Psoas muscle (tissue), 8 donors: ENCODE data around the gene PPP6R2. TPM values are rescaled to one million over a fixed set of nuclear protein-coding genes. Genes with fewer than 3 reads are reported as not detected.

ENCODE experiments used
- ATAC-seq, 4 donors: fragments of 200-7000 bp; cut with Tn5 transposase; one replicate each; pipeline ENCODE4 v1.9.1; 2020; ENCODE audit warnings: moderate library complexity in 3 of 4, mild to moderate bottlenecking in 2 of 4
- DNase-seq, 2 donors: peaks; one replicate each; pipeline ENCODE4 v3.0.0-alpha.2; 2020
- H3K27ac ChIP-seq: fragments of 200-600 bp; one replicate; pipeline ENCODE4 v1.8.0; 2022
- H3K27me3 ChIP-seq, 3 donors: fragments of 200-600 bp in 1 of 3; one replicate each; pipeline versions ENCODE4 v1.6.1 to v1.8.0; 2013 to 2022; ENCODE audit warnings: low read length in 2 of 3, mild to moderate bottlenecking in 2 of 3, moderate library complexity in 1 of 3; ENCODE audit not compliant: insufficient read depth in 3 of 3
- H3K36me3 ChIP-seq, 2 donors: fragments of 200-600 bp in 1 of 2; one replicate each; pipeline versions ENCODE4 v1.6.1 to v1.8.0; 2013 to 2022; ENCODE audit warnings: low read depth in 1 of 2, mild to moderate bottlenecking in 1 of 2, moderate library complexity in 1 of 2; ENCODE audit not compliant: insufficient read depth in 1 of 2
- H3K4me1 ChIP-seq: fragments of 200-600 bp; one replicate; pipeline ENCODE4 v1.8.0; 2022
- H3K4me3 ChIP-seq: fragments of 200-600 bp; one replicate; pipeline ENCODE4 v1.8.0; 2022; ENCODE audit warnings: mild to moderate bottlenecking
- H3K9me3 ChIP-seq: fragments of 200-600 bp; one replicate; pipeline ENCODE4 v1.8.0; 2022
- CTCF ChIP-seq: fragments of 200-600 bp; IDR thresholded peaks from one replicate; pipeline ENCODE4 v1.8.0; 2022; ENCODE audit warnings: antibody characterized with exemption
- WGBS, 3 donors: extraction: QIAGEN DNeasy Blood & Tissue Kit; methylation state at CpG; one replicate each; pipeline versions ENCODE4 v1.1.6 to v1.1.7; 2013; 5-methylcytosine and 5-hydroxymethylcytosine counted together
- intact Hi-C, 2 donors: fragments of 100-400 bp; cut with DNase I; formaldehyde crosslinking; loops; one replicate each; pipeline versions ENCODE4 v1.11.0 to v1.14.2; 2022
- polyA plus RNA-seq, 3 donors: library from polyadenylated mRNA; stranded (reverse); fragments of 200-250 nt; gene quantifications; one replicate each; pipeline ENCODE4 v1.2.3, GENCODE V29; 2013
- total RNA-seq, 4 donors: library from RNA; stranded (reverse); fragmentation: NEBNext Ultra II Directional in 2 of 4; extraction: Animal tissue kit (Norgen Biotek cat#: 25700) in 2 of 4; gene quantifications; one replicate each; pipeline versions ENCODE4 v1.2.1 to v1.2.4, GENCODE V29; 2021 to 2023
- donor health status: healthy with polysubstance abuse.
- donor health status: DM: no; HTN: no; CAD: no; lungs with moderate emphysema.
- donor health status: Bipolar disorder and iron deficiency.
- donor health status: healthy.
- donor health status: DM: yes; HTN: yes; CAD: no.
- donor health status: DM: no; HTN: no; CAD: no.
- donor health status: DM: no; HTN: no; CAD: no.
- donor health status: DM: yes; HTN: yes; CAD: no.

PPP6R2 gene
- total and polyA plus RNA-seq, 7 donors = 31.6 to 48.2 (median 41.6) TPM

- no peak for ATAC-seq
- 84 to 89% (median 85%) methylated on average over 8 of the region's 8 CpGs for WGBS, 3 donors
- Histone ChIP-seq H3K27ac (no peak overlapping the region), H3K4me3 (no peak overlapping the region), H3K9me3 (no peaks in the 10 kb centered on the region), H3K4me1 (peaks cover 48% of the 10 kb centered on the region), H3K27me3 (no peaks in the 10 kb centered on the region), H3K36me3 (peaks cover 1 to 41% of the 10 kb centered on the region in 2 donors)
- intact Hi-C loops = no loop called here
- DNase-seq = no peak
- no peak for TF ChIP-seq CTCF
These were observed 125.5 kb downstream of the PPP6R2 start for GRCh38 chr22:50468626-50469025.

DNA sequence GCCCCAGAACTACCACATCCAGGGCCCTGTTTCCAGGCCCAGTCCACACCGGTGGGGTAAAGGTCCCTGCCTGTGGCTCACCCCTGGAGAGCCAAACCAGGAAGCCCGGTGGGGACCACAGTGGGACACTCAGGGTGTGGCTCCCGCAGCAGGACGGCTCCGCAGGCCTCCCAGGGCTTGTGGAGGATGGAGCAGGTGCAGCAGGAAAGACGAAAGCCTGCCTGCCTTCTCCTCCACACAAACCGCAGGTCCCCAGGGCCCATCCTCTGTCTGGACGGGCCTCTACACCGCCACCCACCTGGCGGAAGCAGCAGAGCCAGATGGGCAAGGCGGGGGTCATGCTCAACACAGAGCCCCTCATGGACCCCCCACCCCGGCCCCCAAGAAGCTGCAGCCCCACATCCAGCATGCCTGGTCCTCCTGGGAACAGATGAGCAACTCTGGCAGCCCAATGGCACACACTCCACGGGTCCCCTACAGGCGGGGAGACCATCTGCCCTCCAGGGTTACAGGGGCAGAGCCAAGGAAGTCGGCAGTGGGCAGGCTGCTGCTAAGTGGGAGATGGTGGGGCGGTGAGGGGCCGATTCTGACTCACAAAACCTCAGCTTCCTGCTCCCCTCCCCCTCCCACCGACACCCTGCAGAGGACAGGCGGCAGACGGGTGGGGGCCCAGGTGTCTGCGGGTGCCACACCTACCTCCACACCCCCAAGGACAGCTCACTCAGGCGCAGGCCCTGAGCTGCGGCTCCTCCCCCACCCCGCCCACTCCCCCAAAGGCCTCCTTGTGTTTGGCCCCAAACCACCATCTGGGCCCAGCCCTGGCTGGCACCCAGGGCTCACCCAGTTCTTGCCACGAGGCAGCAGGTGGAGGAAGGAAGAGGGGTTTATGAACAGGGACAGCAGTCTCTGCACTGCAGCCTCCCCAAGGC lies 126.5 kb downstream of the PPP6R2 start:
- ATAC-seq = peak in 1 of 4 donors; percentile 18
- peaks cover 0 to 31% of the 10 kb centered on the region in 2 donors for H3K36me3 ChIP-seq
- peaks cover 50% of the 10 kb centered on the region for H3K4me1 ChIP-seq
- no peak overlapping the region for H3K27ac ChIP-seq
- no peak overlapping the region for H3K4me3 ChIP-seq
- H3K27me3 ChIP-seq = no peaks in the 10 kb centered on the region
- no peaks in the 10 kb centered on the region for H3K9me3 ChIP-seq
- intact Hi-C loops = no loop called here
- peak; percentile 52 to 76 for DNase-seq
- 60 to 69% (median 66%) methylated on average over 17 to 25 of the region's 25 CpGs for WGBS, 3 donors
- no peak for TF ChIP-seq CTCF

GRCh38 chr22:50470491-50470890 lies 127.4 kb downstream of the PPP6R2 start:
- 40 to 56% (median 54%) methylated on average over 6 of the region's 6 CpGs for WGBS, 3 donors
- Histone ChIP-seq H3K27ac (no peak overlapping the region), H3K4me3 (no peak overlapping the region), H3K4me1 (peaks cover 50% of the 10 kb centered on the region), H3K9me3 (no peaks in the 10 kb centered on the region), H3K36me3 (peaks cover 0 to 22% of the 10 kb centered on the region in 2 donors), H3K27me3 (no peaks in the 10 kb centered on the region)
- intact Hi-C loops = no loop called here
- DNase-seq (no peak), ATAC-seq (no peak)
- no peak for TF ChIP-seq CTCF

DNA sequence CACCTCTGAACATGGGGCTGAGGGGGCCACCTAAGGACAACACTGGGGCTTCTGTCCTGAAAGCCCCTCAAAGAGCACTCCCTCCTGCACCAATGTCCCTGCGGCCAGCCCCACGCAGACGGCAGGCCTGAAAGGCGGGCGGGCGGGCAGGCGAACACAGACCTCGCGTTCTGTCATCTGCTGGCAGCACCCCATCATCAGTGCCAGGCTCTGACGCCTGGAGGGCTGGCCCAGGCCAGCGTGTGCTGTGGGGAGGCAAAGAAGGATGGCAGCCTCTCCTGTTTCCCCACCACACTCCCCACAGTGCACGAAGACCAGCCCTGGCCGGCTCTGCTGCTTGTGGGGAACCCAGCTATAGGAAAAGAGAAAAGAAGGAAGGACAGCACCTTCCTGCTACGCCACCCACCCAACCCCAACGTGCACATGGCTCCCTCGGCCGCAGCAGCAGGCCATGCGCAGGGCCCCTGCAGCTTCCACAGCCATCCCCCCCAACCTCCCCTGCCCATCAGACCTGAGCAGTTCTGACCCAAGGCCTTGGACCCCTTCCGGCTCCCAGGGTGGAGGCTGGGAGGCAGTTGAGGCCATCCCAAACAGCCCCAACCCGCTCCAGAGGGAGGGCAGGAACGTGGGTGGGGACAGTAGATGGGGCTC lies 128.2 kb downstream of the PPP6R2 start:
- no peak overlapping the region for H3K4me3 ChIP-seq
- H3K36me3 ChIP-seq = peaks cover 0 to 14% of the 10 kb centered on the region in 2 donors
- intact Hi-C loops = no loop called here
- no peak for TF ChIP-seq CTCF
- DNase-seq (no peak), ATAC-seq (no peak)
- H3K27ac ChIP-seq = no peak overlapping the region
- H3K27me3 ChIP-seq = no peaks in the 10 kb centered on the region
- 52 to 78% (median 60%) methylated on average over 18 to 21 of the region's 21 CpGs for WGBS, 3 donors
- H3K9me3 ChIP-seq = no peaks in the 10 kb centered on the region
- peaks cover 50% of the 10 kb centered on the region for H3K4me1 ChIP-seq
